IPS-15b (cell line): ENCODE measurements around the gene NUCKS1.

Experiments used
- H3K27me3 ChIP-seq: one replicate; pipeline ENCODE4 v1.6.1; 2013; ENCODE audit warnings: low read length; ENCODE audit not compliant: control insufficient read depth, insufficient read depth
- H3K36me3 ChIP-seq: one replicate; pipeline ENCODE4 v1.6.1; 2013; ENCODE audit warnings: low read length; ENCODE audit not compliant: control insufficient read depth, insufficient read depth
- H3K4me1 ChIP-seq: one replicate; pipeline ENCODE4 v1.6.1; 2013; ENCODE audit warnings: mild to moderate bottlenecking, low read length; ENCODE audit not compliant: control insufficient read depth, insufficient read depth
- H3K4me3 ChIP-seq: one replicate; pipeline ENCODE4 v1.5.1; 2013; ENCODE audit warnings: low read depth, low read length
- H3K9ac ChIP-seq: one replicate; pipeline ENCODE4 v1.6.1; 2013; ENCODE audit warnings: low read depth, mild to moderate bottlenecking, low read length
- H3K9me3 ChIP-seq: one replicate; pipeline ENCODE4 v1.6.1; 2013; ENCODE audit warnings: mild to moderate bottlenecking, low read length; ENCODE audit not compliant: control insufficient read depth, insufficient read depth

NUCKS1 gene

DNA sequence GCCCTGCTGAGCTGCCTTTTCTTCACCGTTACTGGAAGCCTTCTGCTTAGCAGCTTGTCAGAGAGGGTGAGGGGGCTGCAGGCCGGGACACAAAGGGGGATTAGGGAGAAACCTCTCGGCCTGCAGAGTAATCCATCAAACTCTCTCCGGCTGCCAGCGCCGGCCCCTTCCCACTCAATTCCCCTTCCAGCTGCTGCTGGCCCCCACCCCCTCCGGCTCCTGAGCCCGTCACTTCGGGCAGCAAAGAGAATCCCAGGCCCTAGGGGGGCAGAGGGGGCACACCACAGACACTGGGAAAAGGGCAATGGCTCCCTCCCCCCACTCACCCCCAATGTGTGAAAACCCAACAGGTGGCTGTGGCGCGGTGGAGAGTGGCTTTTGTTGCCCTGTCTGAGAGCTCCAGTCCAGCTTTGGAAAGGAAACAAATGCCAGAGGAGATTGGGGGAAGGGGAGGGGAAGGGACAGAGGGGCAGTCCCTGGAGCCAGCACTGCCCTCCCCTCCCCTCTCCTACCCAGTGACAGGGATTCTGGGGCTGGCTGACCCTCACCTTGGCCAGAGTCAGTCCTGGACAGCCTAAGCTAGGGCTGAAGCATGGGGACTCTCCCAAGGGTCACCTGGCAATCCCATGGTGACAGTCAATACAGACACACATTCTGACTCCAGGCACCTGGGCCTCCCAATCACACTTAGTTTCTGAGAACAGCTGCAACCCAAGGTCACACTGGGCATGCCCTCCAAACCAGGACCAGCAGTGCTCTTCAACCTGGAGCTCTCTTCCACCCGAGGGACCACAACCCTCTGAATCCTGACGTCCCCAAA lies 79.2 kb downstream of the NUCKS1 start:
- Histone ChIP-seq H3K27me3 (no peaks in the 10 kb centered on the region), H3K9ac (peak overlapping the region; percentile 13), H3K4me3 (peak overlapping the region; percentile 20), H3K4me1 (peaks cover 47% of the 10 kb centered on the region), H3K36me3 (no peaks in the 10 kb centered on the region), H3K9me3 (no peaks in the 10 kb centered on the region)

DNA sequence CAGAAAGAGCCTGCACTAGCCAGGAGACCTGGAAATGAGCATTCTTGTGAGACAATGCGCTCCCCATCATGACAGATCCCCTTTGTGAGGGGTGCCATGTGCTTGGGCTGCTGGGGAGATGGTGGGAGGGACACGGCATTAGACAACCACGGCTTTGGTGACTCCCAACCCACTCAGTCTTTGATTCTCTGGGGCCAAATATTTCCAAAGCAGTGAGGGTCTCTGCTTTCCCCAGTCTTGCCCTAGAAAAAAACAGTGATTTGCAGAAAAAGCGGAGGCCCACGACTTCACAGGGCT lies 79.9 kb downstream of the NUCKS1 start:
- Histone ChIP-seq H3K4me1 (peaks cover 52% of the 10 kb centered on the region), H3K36me3 (no peaks in the 10 kb centered on the region), H3K9me3 (no peaks in the 10 kb centered on the region), H3K9ac (peak overlapping the region; percentile 13), H3K27me3 (no peaks in the 10 kb centered on the region), H3K4me3 (peak overlapping the region; percentile 20)

DNA sequence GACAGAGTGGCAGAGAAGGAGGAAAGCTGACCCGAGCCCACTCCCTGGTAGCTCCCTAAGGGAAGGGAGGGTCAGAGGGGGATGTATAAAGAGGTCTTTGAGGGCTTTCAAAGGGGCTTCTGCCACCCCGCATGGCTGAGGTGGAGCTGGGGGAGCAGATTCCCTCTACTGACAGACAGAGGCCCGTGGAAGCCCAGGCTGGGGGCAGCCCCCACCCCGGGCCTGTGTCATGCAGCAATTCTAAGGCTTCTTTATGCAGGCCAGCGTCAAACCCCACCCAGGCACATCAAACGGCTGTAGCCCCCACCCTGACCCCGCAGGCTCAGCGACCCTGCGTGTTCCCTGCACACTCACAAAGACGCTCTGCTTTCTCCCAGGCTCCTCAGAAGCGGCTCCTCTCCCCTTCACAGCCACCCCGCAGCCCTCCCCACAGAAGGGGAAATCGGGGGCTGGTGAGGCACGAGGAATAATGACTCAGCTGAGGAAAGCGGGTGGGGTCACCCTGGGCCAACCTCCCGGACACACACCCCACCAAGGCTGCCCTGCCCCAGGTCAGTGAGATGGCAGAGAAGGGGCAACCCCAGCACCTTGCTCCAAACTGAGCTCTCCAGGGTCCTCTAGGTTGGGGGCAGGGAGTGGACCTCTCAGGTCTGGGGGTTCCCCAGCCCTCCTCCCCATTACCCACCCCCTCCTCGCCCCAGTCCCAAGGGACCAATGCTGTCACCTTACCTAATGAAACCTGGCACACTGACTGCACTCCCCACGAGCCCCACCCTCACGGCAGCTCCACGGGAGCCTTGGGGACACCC lies 80.4 kb downstream of the NUCKS1 start:
- H3K27me3 ChIP-seq, result no peaks in the 10 kb centered on the region
- H3K36me3 ChIP-seq, result no peaks in the 10 kb centered on the region
- H3K9me3 ChIP-seq, result no peaks in the 10 kb centered on the region
- H3K9ac ChIP-seq, result peak overlapping the region; percentile 5
- H3K4me1 ChIP-seq, result peaks cover 54% of the 10 kb centered on the region
- peak overlapping the region; percentile 20 for H3K4me3 ChIP-seq

- Histone ChIP-seq H3K4me1 (peaks cover 54% of the 10 kb centered on the region), H3K9me3 (no peaks in the 10 kb centered on the region), H3K9ac (peak overlapping the region; percentile 2), H3K4me3 (no peak overlapping the region), H3K27me3 (no peaks in the 10 kb centered on the region), H3K36me3 (no peaks in the 10 kb centered on the region)
These were observed 81.0 kb downstream of the NUCKS1 start for GRCh38 chr1:205668951-205669340.

DNA sequence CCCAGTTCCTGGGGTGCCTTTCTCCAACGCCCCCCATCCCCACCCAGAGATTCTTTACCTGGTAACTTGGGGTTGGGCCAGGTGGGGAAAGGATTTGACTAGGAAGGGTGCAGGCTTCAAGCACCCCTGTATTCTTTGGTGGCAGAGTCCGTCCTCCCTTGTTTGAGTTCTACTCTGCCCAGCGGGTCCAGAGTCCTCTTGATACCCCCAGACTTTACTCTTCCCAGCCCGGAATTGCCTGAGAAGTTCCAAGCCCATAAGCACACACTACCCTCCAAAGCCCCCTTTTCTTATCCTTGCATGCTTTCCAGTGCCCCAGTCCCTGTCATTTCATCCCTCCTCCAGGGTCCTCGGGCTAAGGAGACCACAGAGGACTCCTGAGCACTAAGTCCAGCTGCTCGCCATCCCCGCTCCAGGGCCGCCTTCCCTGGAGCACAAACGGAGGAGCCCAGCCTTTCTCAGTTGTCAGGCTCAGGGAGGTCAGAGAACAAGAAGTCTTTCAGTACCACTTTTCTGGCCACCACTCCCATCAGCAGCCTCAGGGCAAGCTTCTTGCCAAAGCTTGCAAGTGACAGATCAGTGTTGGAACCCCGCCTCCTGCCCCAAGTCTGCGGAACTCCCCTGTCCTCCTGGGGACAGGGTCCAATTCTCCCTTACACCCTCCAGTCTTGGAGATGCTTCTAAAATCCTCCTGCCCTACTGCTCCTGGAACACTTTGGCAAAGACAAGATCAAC lies 81.9 kb downstream of the NUCKS1 start:
- Histone ChIP-seq H3K9ac (peak overlapping the region; percentile 10), H3K4me1 (peaks cover 54% of the 10 kb centered on the region), H3K36me3 (no peaks in the 10 kb centered on the region), H3K9me3 (no peaks in the 10 kb centered on the region), H3K4me3 (no peak overlapping the region), H3K27me3 (no peaks in the 10 kb centered on the region)

- Histone ChIP-seq H3K9me3 (no peaks in the 10 kb centered on the region), H3K9ac (peak overlapping the region; percentile 3), H3K4me3 (no peak overlapping the region), H3K27me3 (no peaks in the 10 kb centered on the region), H3K4me1 (peaks cover 49% of the 10 kb centered on the region), H3K36me3 (peaks cover 9% of the 10 kb centered on the region)
These were observed 83.4 kb downstream of the NUCKS1 start for GRCh38 chr1:205666372-205667166.

DNA sequence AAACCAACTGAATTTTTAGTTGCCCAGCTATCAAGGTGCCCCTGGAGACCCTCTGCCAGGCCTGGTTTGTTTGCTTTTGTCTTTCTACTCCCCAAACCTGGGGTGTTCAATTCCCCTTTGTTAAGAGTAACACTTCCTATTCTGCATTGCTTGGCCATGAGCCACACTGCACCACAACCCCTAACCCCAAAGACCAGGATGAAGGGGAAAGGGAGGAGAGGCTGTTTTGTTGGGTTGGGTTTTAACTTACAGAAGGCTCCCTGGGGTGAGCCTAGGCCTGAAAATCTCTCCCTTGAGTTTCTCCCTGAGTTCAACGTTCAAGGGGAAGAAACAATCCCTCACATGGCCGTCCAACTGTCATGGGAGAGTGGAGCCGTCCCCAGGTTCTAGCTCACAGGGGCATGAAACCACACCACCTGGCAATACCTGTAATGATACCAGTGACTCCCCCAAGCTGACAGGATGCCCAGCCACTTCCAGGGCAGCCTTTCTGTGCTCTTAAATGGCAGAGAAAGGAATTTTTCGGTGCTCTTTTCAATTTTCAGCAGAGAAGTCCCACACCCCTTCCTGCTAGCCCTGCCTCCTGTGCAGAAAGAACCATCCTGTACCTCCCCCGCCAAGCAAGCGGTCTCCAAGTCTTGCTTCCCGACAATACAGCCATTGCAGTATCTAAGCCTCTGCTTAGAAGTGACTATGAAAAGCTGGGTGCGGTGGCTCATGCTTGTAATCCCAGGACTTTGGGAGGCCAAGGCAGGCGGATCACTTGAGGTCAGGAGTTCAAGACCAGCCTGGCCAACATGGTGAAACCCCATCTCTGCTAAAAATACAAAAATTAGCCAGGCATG lies 84.6 kb downstream of the NUCKS1 start:
- Histone ChIP-seq H3K4me1 (peaks cover 40% of the 10 kb centered on the region), H3K9ac (peak overlapping the region; percentile 24)

DNA sequence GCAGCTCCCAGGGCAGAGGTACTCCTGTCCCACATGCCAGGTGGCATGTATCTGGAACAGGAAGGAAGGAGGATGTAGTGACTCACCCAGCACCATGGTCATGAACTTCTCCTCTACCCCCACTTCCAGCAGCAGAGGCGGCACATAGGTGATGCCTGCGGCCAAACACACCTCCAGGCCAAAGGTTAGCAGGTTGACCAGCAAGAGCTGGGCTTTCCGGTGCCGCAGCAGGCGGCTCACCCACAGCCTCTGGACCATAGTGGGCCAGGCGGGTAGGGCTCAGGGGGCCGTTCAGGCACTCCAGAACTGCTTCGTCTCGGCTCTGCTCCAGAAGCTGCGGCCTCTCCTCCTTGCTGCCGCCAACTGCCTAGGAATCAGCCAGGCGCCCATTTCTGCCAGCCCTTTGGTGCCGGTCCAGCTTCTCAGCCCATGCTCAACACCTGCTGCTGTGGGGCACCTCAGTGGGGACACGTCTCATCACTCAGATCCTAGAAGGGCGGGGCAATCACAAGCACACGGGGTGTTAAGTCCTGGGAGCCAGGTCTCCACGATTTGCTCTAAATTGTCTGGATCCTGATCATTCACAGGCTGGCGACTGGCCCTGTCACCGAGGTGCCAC lies 85.5 kb downstream of the NUCKS1 start:
- Histone ChIP-seq H3K36me3 (peaks cover 16% of the 10 kb centered on the region), H3K27me3 (no peaks in the 10 kb centered on the region), H3K4me1 (peaks cover 31% of the 10 kb centered on the region), H3K9ac (no peak overlapping the region), H3K9me3 (no peaks in the 10 kb centered on the region), H3K4me3 (no peak overlapping the region)

More for the DNA sequence above, 84.6 kb downstream of the NUCKS1 start:
- H3K9me3 ChIP-seq, result no peaks in the 10 kb centered on the region
- no peak overlapping the region for H3K4me3 ChIP-seq
- H3K27me3 ChIP-seq, result no peaks in the 10 kb centered on the region
- peaks cover 10% of the 10 kb centered on the region for H3K36me3 ChIP-seq

GRCh38 chr1:205663286-205663936 lies 86.6 kb downstream of the NUCKS1 start:
- H3K4me3 ChIP-seq, result no peak overlapping the region
- no peaks in the 10 kb centered on the region for H3K27me3 ChIP-seq
- H3K4me1 ChIP-seq, result peaks cover 22% of the 10 kb centered on the region
- H3K36me3 ChIP-seq, result peaks cover 20% of the 10 kb centered on the region
- no peak overlapping the region for H3K9ac ChIP-seq
- H3K9me3 ChIP-seq, result no peaks in the 10 kb centered on the region
